GM12873 (cell line): ENCODE data around the gene CBFA2T3.

Experiments used
- TF ChIP-seq, protein P1 (sequence below): IDR thresholded peaks from 2 replicates; pipeline ENCODE4 v1.5.1; 2012; ENCODE audit warnings: low read depth, mild to moderate bottlenecking, moderate library complexity, low read length, control low read depth; ENCODE audit not compliant: insufficient read depth; ENCODE audit errors: missing control alignments

The CBFA2T3 gene

DNA sequence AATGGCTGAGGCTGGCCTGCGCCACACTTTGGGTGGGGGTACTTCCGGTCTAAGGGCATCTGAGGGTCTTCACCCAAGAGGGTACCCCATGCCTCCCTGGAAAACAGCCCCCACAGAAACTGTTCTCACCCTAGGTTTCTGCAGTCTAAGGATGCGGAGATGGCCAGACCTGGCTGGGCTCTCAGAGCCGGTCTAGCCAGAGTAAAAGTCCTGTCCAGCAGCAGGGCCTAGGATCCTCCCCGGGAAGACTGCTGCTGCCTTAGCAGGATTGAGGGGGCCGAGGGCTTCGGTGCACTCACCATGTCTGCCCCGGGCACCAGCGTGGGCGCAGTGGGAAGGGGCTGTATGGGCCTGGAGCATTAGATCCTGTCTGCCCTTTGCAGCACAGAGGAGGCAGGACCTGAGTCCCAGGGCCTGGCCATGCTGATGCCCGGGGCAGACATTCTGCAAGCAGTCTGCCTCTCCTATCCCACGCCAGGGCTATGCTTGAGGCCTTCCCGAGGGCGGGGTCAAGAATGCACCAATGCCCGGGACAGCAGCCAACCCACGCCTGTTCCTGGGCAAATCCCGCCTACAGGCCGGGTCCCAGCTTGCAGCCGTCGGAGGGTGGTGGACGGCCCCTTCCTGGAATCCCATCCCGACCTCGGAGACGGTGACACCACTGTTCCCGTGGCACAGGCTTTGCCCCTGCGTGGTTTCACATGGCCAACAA is 54.7 kb downstream of the CBFA2T3 start:
- TF ChIP-seq, protein P1, sequence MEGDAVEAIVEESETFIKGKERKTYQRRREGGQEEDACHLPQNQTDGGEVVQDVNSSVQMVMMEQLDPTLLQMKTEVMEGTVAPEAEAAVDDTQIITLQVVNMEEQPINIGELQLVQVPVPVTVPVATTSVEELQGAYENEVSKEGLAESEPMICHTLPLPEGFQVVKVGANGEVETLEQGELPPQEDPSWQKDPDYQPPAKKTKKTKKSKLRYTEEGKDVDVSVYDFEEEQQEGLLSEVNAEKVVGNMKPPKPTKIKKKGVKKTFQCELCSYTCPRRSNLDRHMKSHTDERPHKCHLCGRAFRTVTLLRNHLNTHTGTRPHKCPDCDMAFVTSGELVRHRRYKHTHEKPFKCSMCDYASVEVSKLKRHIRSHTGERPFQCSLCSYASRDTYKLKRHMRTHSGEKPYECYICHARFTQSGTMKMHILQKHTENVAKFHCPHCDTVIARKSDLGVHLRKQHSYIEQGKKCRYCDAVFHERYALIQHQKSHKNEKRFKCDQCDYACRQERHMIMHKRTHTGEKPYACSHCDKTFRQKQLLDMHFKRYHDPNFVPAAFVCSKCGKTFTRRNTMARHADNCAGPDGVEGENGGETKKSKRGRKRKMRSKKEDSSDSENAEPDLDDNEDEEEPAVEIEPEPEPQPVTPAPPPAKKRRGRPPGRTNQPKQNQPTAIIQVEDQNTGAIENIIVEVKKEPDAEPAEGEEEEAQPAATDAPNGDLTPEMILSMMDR: no peak

DNA sequence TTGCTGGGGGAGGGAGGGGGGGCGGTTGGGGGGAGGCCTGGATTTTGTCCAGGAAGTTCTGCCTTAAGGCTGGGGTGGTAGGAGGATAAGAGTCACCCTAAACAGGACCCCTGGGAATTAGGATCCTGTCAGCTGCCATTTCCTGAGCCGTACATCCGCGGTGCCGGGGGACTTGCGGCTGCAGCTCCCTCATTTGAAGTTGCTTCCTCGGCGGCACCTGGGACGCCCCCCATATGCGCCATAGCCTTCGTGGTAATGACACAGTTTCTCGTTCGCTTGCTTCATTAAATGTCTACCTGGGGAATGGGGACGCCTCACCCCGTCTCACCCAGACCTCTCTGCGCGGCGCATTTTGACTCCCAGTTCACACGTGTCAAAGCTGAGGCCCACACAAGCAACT is 55.4 kb downstream of the CBFA2T3 start:
- TF ChIP-seq, protein P1: no peak

GRCh38 chr16:88920618-88921590 is 56.1 kb downstream of the CBFA2T3 start:
- TF ChIP-seq, protein P1: no peak

GRCh38 chr16:88919936-88920335 is 57.1 kb downstream of the CBFA2T3 start:
- TF ChIP-seq, protein P1: no peak

- TF ChIP-seq, protein P1: no peak
These were observed 58.9 kb downstream of the CBFA2T3 start for GRCh38 chr16:88917915-88918627.

- TF ChIP-seq, protein P1: no peak
These were observed 59.7 kb downstream of the CBFA2T3 start for GRCh38 chr16:88917146-88917914.
